Cardiac atrium fibroblast (primary cell): ENCODE measurements around the gene DCC. TPM values are rescaled to one million over a fixed set of nuclear protein-coding genes. Genes with fewer than 3 reads are reported as not detected.

ENCODE experiments used
- total RNA-seq: library from RNA; depleted of rRNA; stranded (reverse); fragments of >200 nt; gene quantifications from 2 replicates; pipeline ENCODE4 v1.2.3, GENCODE V29; 2015

DCC gene, protein sequence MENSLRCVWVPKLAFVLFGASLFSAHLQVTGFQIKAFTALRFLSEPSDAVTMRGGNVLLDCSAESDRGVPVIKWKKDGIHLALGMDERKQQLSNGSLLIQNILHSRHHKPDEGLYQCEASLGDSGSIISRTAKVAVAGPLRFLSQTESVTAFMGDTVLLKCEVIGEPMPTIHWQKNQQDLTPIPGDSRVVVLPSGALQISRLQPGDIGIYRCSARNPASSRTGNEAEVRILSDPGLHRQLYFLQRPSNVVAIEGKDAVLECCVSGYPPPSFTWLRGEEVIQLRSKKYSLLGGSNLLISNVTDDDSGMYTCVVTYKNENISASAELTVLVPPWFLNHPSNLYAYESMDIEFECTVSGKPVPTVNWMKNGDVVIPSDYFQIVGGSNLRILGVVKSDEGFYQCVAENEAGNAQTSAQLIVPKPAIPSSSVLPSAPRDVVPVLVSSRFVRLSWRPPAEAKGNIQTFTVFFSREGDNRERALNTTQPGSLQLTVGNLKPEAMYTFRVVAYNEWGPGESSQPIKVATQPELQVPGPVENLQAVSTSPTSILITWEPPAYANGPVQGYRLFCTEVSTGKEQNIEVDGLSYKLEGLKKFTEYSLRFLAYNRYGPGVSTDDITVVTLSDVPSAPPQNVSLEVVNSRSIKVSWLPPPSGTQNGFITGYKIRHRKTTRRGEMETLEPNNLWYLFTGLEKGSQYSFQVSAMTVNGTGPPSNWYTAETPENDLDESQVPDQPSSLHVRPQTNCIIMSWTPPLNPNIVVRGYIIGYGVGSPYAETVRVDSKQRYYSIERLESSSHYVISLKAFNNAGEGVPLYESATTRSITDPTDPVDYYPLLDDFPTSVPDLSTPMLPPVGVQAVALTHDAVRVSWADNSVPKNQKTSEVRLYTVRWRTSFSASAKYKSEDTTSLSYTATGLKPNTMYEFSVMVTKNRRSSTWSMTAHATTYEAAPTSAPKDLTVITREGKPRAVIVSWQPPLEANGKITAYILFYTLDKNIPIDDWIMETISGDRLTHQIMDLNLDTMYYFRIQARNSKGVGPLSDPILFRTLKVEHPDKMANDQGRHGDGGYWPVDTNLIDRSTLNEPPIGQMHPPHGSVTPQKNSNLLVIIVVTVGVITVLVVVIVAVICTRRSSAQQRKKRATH (N-terminal part only)
- 0.36 and 0.49 TPM in 2 replicates for total RNA-seq

GRCh38 chr18:52339891-52340371 lies at the start of gene DCC:
TSS of gene DCC (plus strand) at chr18:52340197. CDS start at chr18:52340788, 591 bp downstream.

